Measurements from ENCODE around the gene ZNF496. TPM values are rescaled to one million over a fixed set of nuclear protein-coding genes. Genes with fewer than 3 reads are reported as not detected.

Gene ZNF496
- total RNA-seq, 2 experiments from 2014 or later = 21.7 to 36.4 TPM

GRCh38 chr1:247350587-247350986 is 18.9 kb upstream of the ZNF496 start:
- BruUV-seq (replicated peaks) = no TSS peak
- Histone ChIP-seq H3K27ac (ENCODE audit: low read depth, low read length, poor library complexity, severe bottlenecking) (no peak overlapping the region), H3K4me1 (ENCODE audit: insufficient read depth, low read length, poor library complexity, severe bottlenecking) (no peaks in the 10 kb centered on the region), H3K4me3 (ENCODE audit: low read depth, low read length, poor library complexity, severe bottlenecking) (no peak overlapping the region), H3K4me2 (ENCODE audit: low read length) (no peak overlapping the region), H2AFZ (ENCODE audit: low read length) (no peak overlapping the region), H3K36me3 (ENCODE audit: insufficient read depth, low read length) (no peaks in the 10 kb centered on the region), H3K9me3 (ENCODE audit: low read length) (no peaks in the 10 kb centered on the region), H3K9me2 (ENCODE audit: insufficient read depth, low read length) (no peaks in the 10 kb centered on the region), H4K20me1 (ENCODE audit: insufficient read depth, low read length) (no peaks in the 10 kb centered on the region), H3K79me2 (ENCODE audit: insufficient read depth, low read depth, low read length) (no peaks in the 10 kb centered on the region)
- no peak for DNase-seq (ENCODE audit: low spot score)
- ChIA-PET CTCF (ENCODE audit: unreplicated experiment) (no interaction called here), POLR2A (interaction anchor here (0.6 kb wide), 2 partner anchors 109 to 543 kb away, joined by 3 read pairs; no protein-coding TSS in a partner anchor)
- intact Hi-C loops (cut with micrococcal nuclease; ENCODE audit: unreplicated experiment) = no loop called here
- no peak for TF ChIP-seq CTCF (conservative IDR thresholded peaks at IDR 0.05; ENCODE audit: low read length)
- no peak for TF ChIP-seq EZH2phosphoT487 (IDR thresholded peaks at IDR 0.05; ENCODE audit: borderline replicate concordance, low read depth, low read length)

GRCh38 chr1:247347477-247348222 is 16.0 kb upstream of the ZNF496 start:
- Histone ChIP-seq H3K4me1 (ENCODE audit: insufficient read depth, low read length, poor library complexity, severe bottlenecking) (no peaks in the 10 kb centered on the region), H3K9me3 (ENCODE audit: low read length) (no peaks in the 10 kb centered on the region), H3K27ac (ENCODE audit: low read depth, low read length, poor library complexity, severe bottlenecking) (no peak overlapping the region), H2AFZ (ENCODE audit: low read length) (no peak overlapping the region), H3K36me3 (ENCODE audit: insufficient read depth, low read length) (no peaks in the 10 kb centered on the region), H3K4me3 (ENCODE audit: low read depth, low read length, poor library complexity, severe bottlenecking) (no peak overlapping the region), H4K20me1 (ENCODE audit: insufficient read depth, low read length) (no peaks in the 10 kb centered on the region), H3K79me2 (ENCODE audit: insufficient read depth, low read depth, low read length) (no peaks in the 10 kb centered on the region), H3K9me2 (ENCODE audit: insufficient read depth, low read length) (no peaks in the 10 kb centered on the region), H3K4me2 (ENCODE audit: low read length) (no peak overlapping the region)
- CTCF ChIA-PET (ENCODE audit: unreplicated experiment) = interaction anchor here (0.6 kb wide), 1 partner anchor 569 kb away, joined by 3 read pairs; no protein-coding TSS in a partner anchor
- intact Hi-C loops (cut with micrococcal nuclease; ENCODE audit: unreplicated experiment) = no loop called here
- DNase-seq (ENCODE audit: low spot score) = no peak
- BruUV-seq (replicated peaks) = no TSS peak
- POLR2A ChIA-PET = interaction anchor here (1.3 kb wide), 1 partner anchor 15 kb away, joined by 3 read pairs; no protein-coding TSS in a partner anchor
- TF ChIP-seq EZH2phosphoT487 (IDR thresholded peaks at IDR 0.05; ENCODE audit: borderline replicate concordance, low read depth, low read length) = no peak

GRCh38 chr1:247345881-247346280 is 14.2 kb upstream of the ZNF496 start:
- CTCF ChIA-PET (ENCODE audit: unreplicated experiment) = no interaction called here
- Histone ChIP-seq H3K4me2 (ENCODE audit: low read length) (no peak overlapping the region), H3K4me3 (ENCODE audit: low read depth, low read length, poor library complexity, severe bottlenecking) (no peak overlapping the region), H4K20me1 (ENCODE audit: insufficient read depth, low read length) (no peaks in the 10 kb centered on the region), H3K4me1 (ENCODE audit: insufficient read depth, low read length, poor library complexity, severe bottlenecking) (no peaks in the 10 kb centered on the region), H3K9me3 (ENCODE audit: low read length) (no peaks in the 10 kb centered on the region), H3K79me2 (ENCODE audit: insufficient read depth, low read depth, low read length) (no peaks in the 10 kb centered on the region), H2AFZ (ENCODE audit: low read length) (no peak overlapping the region), H3K9me2 (ENCODE audit: insufficient read depth, low read length) (no peaks in the 10 kb centered on the region), H3K27ac (ENCODE audit: low read depth, low read length, poor library complexity, severe bottlenecking) (no peak overlapping the region), H3K36me3 (ENCODE audit: insufficient read depth, low read length) (no peaks in the 10 kb centered on the region)
- intact Hi-C loops (cut with micrococcal nuclease; ENCODE audit: unreplicated experiment) = no loop called here
- TF ChIP-seq EZH2phosphoT487 (IDR thresholded peaks at IDR 0.05; ENCODE audit: borderline replicate concordance, low read depth, low read length) (no peak), CTCF (conservative IDR thresholded peaks at IDR 0.05; ENCODE audit: low read length) (no peak)
- POLR2A ChIA-PET = interaction anchor here (0.6 kb wide), 1 partner anchor 14 kb away, joined by 3 read pairs; no protein-coding TSS in a partner anchor
- no peak for DNase-seq (ENCODE audit: low spot score)
- BruUV-seq (replicated peaks) = no TSS peak
